Endothelial cell of umbilical vein (primary cell): ENCODE data around the gene GNB1. TPM values are rescaled to one million over a fixed set of nuclear protein-coding genes. Genes with fewer than 3 reads are reported as not detected.

Experiments used
- BruUV-seq: library from RNA; stranded (reverse); fragments of 400-500 nt; replicated peaks from 2 replicates; lab custom pipeline; 2021; lab: Mats Ljungman, UMichigan
- CTCF ChIA-PET: fragments of 300-600, 350-600 bp; sonication (Branson Sonifier 250); formaldehyde crosslinking; loops from one replicate; lab custom pipeline; 2021; ENCODE audit warnings: antibody characterized with exemption, inconsistent platforms; lab: Charles Lee
- POLR2A ChIA-PET: fragments of 300-600, 350-600 bp; sonication (Branson Sonifier 250); formaldehyde crosslinking; loops from one replicate; lab custom pipeline; 2021; ENCODE audit warnings: antibody characterized with exemption, inconsistent platforms; lab: Charles Lee
- DNase-seq: peaks from one replicate; pipeline ENCODE4 v3.0.0-alpha.2; 2011; ENCODE audit warnings: low read depth, low spot score
- FAIRE-seq: peaks from 2 replicates; lab custom pipeline; 2011; peaks lifted over from hg19 to GRCh38; lab: Jason Lieb, UNC
- H2AFZ ChIP-seq: 2 replicates; pipeline ENCODE4 v1.6.0; 2012; ENCODE audit warnings: low read depth, low read length, control low read depth, inconsistent platforms
- H3K27ac ChIP-seq: 2 replicates; pipeline ENCODE4 v1.5.1; 2011; ENCODE audit warnings: low read depth, mild to moderate bottlenecking, control low read depth, low read length, moderate library complexity; ENCODE audit not compliant: insufficient read depth
- H3K27me3 ChIP-seq, 2 experiments: 2 replicates each; pipeline versions ENCODE4 v1.6.0 to v1.6.1; 2011; ENCODE audit warnings: low read length in 2 of 2, mixed read lengths in 1 of 2; ENCODE audit not compliant: control insufficient read depth in 2 of 2, insufficient read depth in 2 of 2
- H3K36me3 ChIP-seq, 2 experiments: 2 replicates in 1 of 2; 3 replicates in 1 of 2; pipeline ENCODE4 v1.5.1; 2011; ENCODE audit warnings: low read length in 2 of 2, mild to moderate bottlenecking in 1 of 2, moderate library complexity in 1 of 2; ENCODE audit not compliant: control insufficient read depth in 2 of 2, insufficient read depth in 2 of 2; ENCODE audit errors: extremely low read depth in 1 of 2
- H3K4me1 ChIP-seq: 3 replicates; pipeline ENCODE4 v1.5.1; 2011; ENCODE audit warnings: mild to moderate bottlenecking, low read length; ENCODE audit not compliant: control insufficient read depth, insufficient read depth; ENCODE audit errors: extremely low read depth
- H3K4me2 ChIP-seq: 2 replicates; pipeline ENCODE4 v1.6.1; 2011; ENCODE audit warnings: low read length, control low read depth, mixed read lengths; ENCODE audit not compliant: insufficient read depth
- H3K4me3 ChIP-seq, 3 experiments: fragments of 200-600 bp in 1 of 3; sonication (generic), shearing (Covaris generic) in 1 of 3; replicated peaks in 1 of 3; 2 replicates each; pipeline ENCODE4 v1.5.1; 2011 to 2016; ENCODE audit warnings: control low read depth in 3 of 3, low read length in 3 of 3, mild to moderate bottlenecking in 2 of 3, inconsistent platforms in 1 of 3, low read depth in 1 of 3, moderate library complexity in 1 of 3; ENCODE audit not compliant: insufficient read depth in 1 of 3
- H3K79me2 ChIP-seq: 2 replicates; pipeline ENCODE4 v1.6.0; 2012; ENCODE audit warnings: low read length, inconsistent platforms; ENCODE audit not compliant: control insufficient read depth, insufficient read depth
- H3K9ac ChIP-seq: replicated peaks from 2 replicates; pipeline ENCODE3; 2011; ENCODE audit warnings: low read length, control low read depth; ENCODE audit not compliant: insufficient read depth; ENCODE audit errors: extremely low read depth
- H3K9me1 ChIP-seq: replicated peaks from 3 replicates; pipeline ENCODE4 v1.6.0; 2011; ENCODE audit warnings: mild to moderate bottlenecking, low read length; ENCODE audit not compliant: control insufficient read depth, insufficient read depth; ENCODE audit errors: extremely low read depth
- H3K9me3 ChIP-seq: replicated peaks from 2 replicates; pipeline ENCODE4 v1.5.1; 2012; ENCODE audit warnings: low read length, inconsistent platforms; ENCODE audit not compliant: control insufficient read depth, insufficient read depth
- H4K20me1 ChIP-seq: replicated peaks from 2 replicates; pipeline ENCODE3; 2011; ENCODE audit warnings: mild to moderate bottlenecking, low read length; ENCODE audit not compliant: control insufficient read depth, insufficient read depth; ENCODE audit errors: extremely low read depth
- CTCF ChIP-seq, 2 donors: IDR thresholded peaks; 1 replicate in 1 of 2; 2 replicates in 1 of 2; pipeline ENCODE4 v1.5.1; 2011; ENCODE audit warnings: low read length in 2 of 2, mild to moderate bottlenecking in 2 of 2, moderate library complexity in 2 of 2, control low read depth in 1 of 2, inconsistent platforms in 1 of 2, low read depth in 1 of 2; ENCODE audit not compliant: insufficient read depth in 1 of 2; ENCODE audit errors: extremely low read depth in 1 of 2
- EZH2 ChIP-seq: IDR thresholded peaks from 2 replicates; pipeline ENCODE4 v1.6.1; 2012; ENCODE audit warnings: borderline replicate concordance, low read depth, mild to moderate bottlenecking, moderate library complexity, low read length, inconsistent platforms; ENCODE audit not compliant: severe bottlenecking
- FOS ChIP-seq: IDR thresholded peaks from 2 replicates; pipeline ENCODE4 v1.6.1; 2011; ENCODE audit warnings: mild to moderate bottlenecking, low read length, moderate library complexity, borderline replicate concordance; ENCODE audit not compliant: insufficient read depth
- GATA2 ChIP-seq: IDR thresholded peaks from 2 replicates; pipeline ENCODE4 v1.7.0; 2011; ENCODE audit warnings: low read depth, mild to moderate bottlenecking, moderate library complexity, mixed read lengths, low read length; ENCODE audit not compliant: insufficient read length, insufficient read depth
- JUN ChIP-seq: IDR thresholded peaks from 2 replicates; pipeline ENCODE4 v1.6.1; 2011; ENCODE audit warnings: borderline replicate concordance, low read depth; ENCODE audit not compliant: insufficient read length, insufficient read depth
- MYC ChIP-seq: IDR thresholded peaks from one replicate; pipeline ENCODE4 v1.6.1; 2011; ENCODE audit warnings: mild to moderate bottlenecking, low read depth, low read length
- POLR2A ChIP-seq: IDR thresholded peaks from 2 replicates; pipeline ENCODE4 v1.6.1; 2012; ENCODE audit warnings: low read depth, mild to moderate bottlenecking, control low read depth, low read length
- POLR2AphosphoS5 ChIP-seq: IDR thresholded peaks from 2 replicates; pipeline ENCODE4 v1.6.1; 2012; ENCODE audit warnings: low read depth, mild to moderate bottlenecking, control low read depth, low read length, moderate library complexity; ENCODE audit not compliant: insufficient read depth
- dilution Hi-C: fragments of 300-500 bp; cut with MboI; formaldehyde crosslinking; loops from one replicate; pipeline ENCODE4 v1.15.0; 2019; ENCODE audit warnings: low sequenced_read_pairs; ENCODE audit not compliant: extremely low pct_ligation_motif_present
- intact Hi-C: fragments of 100-400 bp; cut with micrococcal nuclease; formaldehyde crosslinking; loops from one replicate; pipeline ENCODE4 v1.10.0; 2022
- polyA plus RNA-seq, 4 experiments: library from polyadenylated mRNA; depleted of rRNA in 3 of 4; stranded (reverse) in 3 of 4; unstranded in 1 of 4; fragments of >200 nt; gene quantifications; 2 replicates each; pipeline versions ENCODE4 v1.2.1 to v1.2.3, GENCODE V29; 2011 to 2012; ENCODE audit warnings: missing spikeins in 1 of 4
- total RNA-seq: library from RNA; stranded (reverse); gene quantifications from 2 replicates; pipeline ENCODE4 v1.2.3, GENCODE V29; 2021
- TF ChIP-seq, protein P1 (sequence below): IDR thresholded peaks from 2 replicates; pipeline ENCODE4 v1.6.1; 2011; ENCODE audit not compliant: insufficient read depth, insufficient read length

The GNB1 gene
- total and polyA plus RNA-seq, 2 donors (not counting 3 experiments of a cell fraction or from before 2014, with no cell fraction given) = 501 to 529 TPM

- H4K20me1 ChIP-seq = no peaks in the 10 kb centered on the region
- no peak overlapping the region for H3K27ac ChIP-seq
- no peaks in the 10 kb centered on the region for H3K79me2 ChIP-seq
- H3K9me3 ChIP-seq = no peaks in the 10 kb centered on the region
- TF ChIP-seq FOS (no peak), EZH2 (no peak), POLR2AphosphoS5 (no peak), JUN (no peak), MYC (no peak), CTCF (IDR thresholded peaks at IDR 0.05; ENCODE audit: extremely low read depth in 1 of 2, insufficient read depth in 1 of 2, low read depth in 1 of 2, low read length in 2 of 2) (no peak), POLR2A (no peak), GATA2 (no peak)
- TF ChIP-seq, protein P1, sequence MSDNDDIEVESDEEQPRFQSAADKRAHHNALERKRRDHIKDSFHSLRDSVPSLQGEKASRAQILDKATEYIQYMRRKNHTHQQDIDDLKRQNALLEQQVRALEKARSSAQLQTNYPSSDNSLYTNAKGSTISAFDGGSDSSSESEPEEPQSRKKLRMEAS = no peak
- no peaks in the 10 kb centered on the region for H3K4me1 ChIP-seq
- BruUV-seq = no TSS peak
- FAIRE-seq (no peak), DNase-seq (no peak)
- no peaks in the 10 kb centered on the region for H3K9me1 ChIP-seq
- ChIA-PET CTCF (interaction anchor here (1.0 kb wide), 1 partner anchor 15 kb away, joined by 3 read pairs; no protein-coding TSS in a partner anchor), POLR2A (no interaction called here)
- intact Hi-C loops (no loop called here), dilution Hi-C loops (no loop called here)
- no peak overlapping the region for H2AFZ ChIP-seq
- no peak overlapping the region for H3K4me2 ChIP-seq
- no peak overlapping the region for H3K4me3 ChIP-seq
- H3K36me3 ChIP-seq = no peaks in the 10 kb centered on the region
- no peak overlapping the region for H3K9ac ChIP-seq
- H3K27me3 ChIP-seq = no peaks in the 10 kb centered on the region
Measured at GRCh38 chr1:1924849-1925248, 34.0 kb upstream of the GNB1 start.
